Muscle layer of duodenum (tissue), 2 donors: Measurements from ENCODE around the gene FUZ.

Source experiments
- H3K27ac ChIP-seq: one replicate; pipeline ENCODE4 v1.7.0; 2013; ENCODE audit warnings: mild to moderate bottlenecking, low read length
- H3K27me3 ChIP-seq: one replicate; pipeline ENCODE4 v1.7.0; 2013; ENCODE audit warnings: low read depth, mild to moderate bottlenecking, control low read depth, low read length
- H3K36me3 ChIP-seq, 2 donors: one replicate each; pipeline ENCODE4 v1.7.0; 2013; ENCODE audit warnings: low read length in 2 of 2, control low read depth in 1 of 2, mild to moderate bottlenecking in 1 of 2; ENCODE audit not compliant: insufficient read depth in 2 of 2, control insufficient read depth in 1 of 2
- H3K4me1 ChIP-seq, 2 donors: one replicate each; pipeline ENCODE4 v1.7.0; 2013; ENCODE audit warnings: low read length in 2 of 2, mild to moderate bottlenecking in 2 of 2, control low read depth in 1 of 2, moderate library complexity in 1 of 2; ENCODE audit not compliant: insufficient read depth in 2 of 2, control insufficient read depth in 1 of 2
- H3K4me3 ChIP-seq, 2 donors: one replicate each; pipeline ENCODE4 v1.7.0; 2013; ENCODE audit warnings: low read length in 2 of 2, low read depth in 1 of 2, mild to moderate bottlenecking in 1 of 2
- H3K9me3 ChIP-seq, 2 donors: one replicate each; pipeline ENCODE4 v1.7.0; 2013; ENCODE audit warnings: low read length in 2 of 2, control low read depth in 1 of 2, mild to moderate bottlenecking in 1 of 2; ENCODE audit not compliant: control insufficient read depth in 1 of 2
- donor health status: healthy.

FUZ gene

DNA sequence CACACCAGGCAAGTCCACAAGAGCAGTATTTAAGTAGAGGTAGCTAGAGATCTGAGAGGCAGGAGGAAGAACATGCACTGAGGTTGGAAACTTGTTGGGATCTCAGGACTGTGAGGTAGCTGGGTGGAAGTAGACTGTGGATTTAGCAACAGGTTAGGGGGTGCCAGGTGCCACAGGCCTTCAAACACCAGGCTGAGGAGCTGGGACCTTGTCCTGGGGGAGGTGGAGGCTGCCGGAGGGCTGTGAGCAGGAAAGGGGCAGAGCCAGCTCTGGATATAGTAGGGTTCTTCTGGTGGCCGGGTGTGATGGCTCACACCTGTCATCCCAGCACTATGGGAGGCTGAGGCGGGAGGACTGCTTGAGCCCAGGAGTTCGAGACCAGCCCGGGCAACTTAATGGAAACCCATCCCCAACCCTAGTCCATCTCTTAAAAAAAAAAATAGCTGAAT is 3.1 kb downstream of the FUZ start:
- H3K36me3 ChIP-seq: peaks cover 0 to 11% of the 10 kb centered on the region in 2 donors
- peak overlapping the region; percentile 59 to 87 for H3K4me3 ChIP-seq
- H3K27me3 ChIP-seq: no peaks in the 10 kb centered on the region
- peaks cover 0 to 25% of the 10 kb centered on the region in 2 donors for H3K4me1 ChIP-seq
- peak overlapping the region; percentile 29 for H3K27ac ChIP-seq
- no peaks in the 10 kb centered on the region for H3K9me3 ChIP-seq

DNA sequence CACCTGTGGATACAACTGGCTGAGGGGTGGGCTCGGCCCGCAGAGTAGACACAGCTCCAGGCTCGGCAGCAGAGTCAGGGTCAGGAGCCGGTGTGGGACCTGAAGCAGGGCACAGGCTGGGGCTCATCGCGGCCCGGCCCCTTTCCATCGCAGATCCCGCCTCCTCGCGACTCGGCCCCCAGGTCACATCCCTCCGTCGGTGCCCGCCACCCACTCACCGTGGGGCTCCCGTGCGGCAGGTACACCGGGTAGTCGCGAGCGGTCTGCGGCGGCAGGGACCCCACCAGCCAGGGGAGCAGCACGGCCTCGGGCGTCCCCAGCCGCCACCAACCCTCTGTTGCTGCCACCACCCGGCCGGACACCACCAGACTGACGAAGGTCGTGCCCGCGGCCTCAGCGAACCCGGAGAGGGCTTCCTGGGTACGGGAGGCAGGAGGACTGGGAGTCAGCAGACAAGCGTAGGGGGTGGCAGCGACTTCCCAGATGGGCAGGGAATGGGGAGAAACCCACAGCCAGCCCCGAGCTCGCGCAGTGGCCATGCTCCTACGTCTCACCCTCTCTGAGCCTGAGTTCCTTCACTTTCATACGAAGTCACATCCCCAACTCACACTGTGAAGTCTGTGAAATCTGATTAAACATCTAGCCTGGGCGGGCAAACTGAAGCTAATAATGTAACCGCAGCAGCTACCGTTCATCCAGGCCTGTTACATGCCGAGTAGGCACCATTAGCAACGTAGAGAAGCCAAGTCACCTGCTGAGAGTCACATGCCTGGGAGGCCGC is 3.7 kb downstream of the FUZ start:
- Histone ChIP-seq H3K27me3 (no peaks in the 10 kb centered on the region), H3K4me3 (peak overlapping the region; percentile 59 to 87), H3K9me3 (no peaks in the 10 kb centered on the region), H3K27ac (peak overlapping the region; percentile 29), H3K36me3 (peaks cover 0 to 11% of the 10 kb centered on the region in 2 donors), H3K4me1 (peaks cover 0 to 25% of the 10 kb centered on the region in 2 donors)

DNA sequence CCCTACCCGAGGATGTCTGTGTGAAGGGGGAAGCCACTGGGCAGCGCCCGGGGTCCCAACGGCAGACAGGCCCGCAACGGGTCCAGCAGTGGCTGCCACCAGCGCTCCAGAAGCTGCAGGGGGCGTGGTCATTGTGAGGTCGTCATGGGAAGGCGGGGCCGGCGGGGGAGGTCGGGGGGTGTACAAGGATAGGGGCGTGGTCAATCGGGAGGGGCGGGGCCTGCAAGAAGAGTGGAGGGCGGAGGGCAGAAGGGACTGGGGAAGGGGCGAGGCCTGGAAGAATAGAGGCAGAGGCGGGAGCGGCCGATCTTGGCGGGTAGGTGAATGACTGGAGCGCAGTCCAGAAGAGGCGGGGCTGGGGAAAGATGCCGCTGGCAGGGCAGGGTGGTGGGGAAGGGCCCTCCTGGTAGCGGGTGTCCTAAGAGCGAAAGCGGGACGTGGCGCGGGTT is 4.4 kb downstream of the FUZ start:
- Histone ChIP-seq H3K9me3 (no peaks in the 10 kb centered on the region), H3K4me1 (peaks cover 0 to 19% of the 10 kb centered on the region in 2 donors), H3K27ac (no peak overlapping the region), H3K4me3 (peak overlapping the region; percentile 59 to 87), H3K27me3 (no peaks in the 10 kb centered on the region), H3K36me3 (peaks cover under 1 to 13% of the 10 kb centered on the region in 2 donors)

DNA sequence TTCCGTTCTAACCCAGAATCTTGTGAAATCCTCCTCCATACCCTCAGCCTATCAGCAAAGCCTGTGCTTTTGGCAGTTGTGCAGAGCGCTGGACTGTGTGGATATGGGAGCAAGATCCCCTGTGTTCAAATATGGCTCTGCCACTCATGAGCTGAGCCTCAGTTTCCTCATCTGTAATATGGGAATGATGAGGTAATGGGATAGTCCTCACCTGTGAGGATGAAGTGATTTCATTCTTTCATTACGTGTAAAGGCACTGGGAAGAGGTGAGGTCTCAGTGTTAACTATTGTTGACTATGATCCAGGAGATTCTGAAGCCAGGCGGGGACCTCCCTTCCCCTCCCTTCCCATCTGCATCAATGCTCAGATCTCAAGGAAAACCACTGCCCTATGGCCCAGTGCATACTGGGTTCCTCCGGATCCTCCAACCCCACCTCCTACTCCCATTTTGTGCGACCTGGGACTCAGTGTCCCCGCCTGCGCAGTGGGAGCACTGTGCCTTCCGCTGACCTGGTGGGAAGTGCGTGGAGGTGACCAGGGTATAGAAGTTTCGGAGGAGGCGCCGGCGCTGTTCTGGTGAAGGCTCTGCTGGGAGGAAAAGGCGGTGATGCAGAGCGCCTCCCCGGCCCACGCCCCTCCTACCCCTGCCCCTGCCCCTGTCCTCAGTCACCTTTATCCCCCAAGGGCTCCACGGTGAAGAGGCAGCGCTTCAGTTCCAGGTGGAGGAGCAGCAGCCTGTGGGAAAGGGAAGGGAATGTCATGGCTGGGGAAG is 5.0 kb downstream of the FUZ start:
- H3K4me3 ChIP-seq: peak overlapping the region in 1 of 2 donors; percentile 87
- peaks cover 0 to 19% of the 10 kb centered on the region in 2 donors for H3K4me1 ChIP-seq
- H3K27ac ChIP-seq: no peak overlapping the region
- H3K27me3 ChIP-seq: no peaks in the 10 kb centered on the region
- peaks cover 7 to 20% of the 10 kb centered on the region in 2 donors for H3K36me3 ChIP-seq
- no peaks in the 10 kb centered on the region for H3K9me3 ChIP-seq

DNA sequence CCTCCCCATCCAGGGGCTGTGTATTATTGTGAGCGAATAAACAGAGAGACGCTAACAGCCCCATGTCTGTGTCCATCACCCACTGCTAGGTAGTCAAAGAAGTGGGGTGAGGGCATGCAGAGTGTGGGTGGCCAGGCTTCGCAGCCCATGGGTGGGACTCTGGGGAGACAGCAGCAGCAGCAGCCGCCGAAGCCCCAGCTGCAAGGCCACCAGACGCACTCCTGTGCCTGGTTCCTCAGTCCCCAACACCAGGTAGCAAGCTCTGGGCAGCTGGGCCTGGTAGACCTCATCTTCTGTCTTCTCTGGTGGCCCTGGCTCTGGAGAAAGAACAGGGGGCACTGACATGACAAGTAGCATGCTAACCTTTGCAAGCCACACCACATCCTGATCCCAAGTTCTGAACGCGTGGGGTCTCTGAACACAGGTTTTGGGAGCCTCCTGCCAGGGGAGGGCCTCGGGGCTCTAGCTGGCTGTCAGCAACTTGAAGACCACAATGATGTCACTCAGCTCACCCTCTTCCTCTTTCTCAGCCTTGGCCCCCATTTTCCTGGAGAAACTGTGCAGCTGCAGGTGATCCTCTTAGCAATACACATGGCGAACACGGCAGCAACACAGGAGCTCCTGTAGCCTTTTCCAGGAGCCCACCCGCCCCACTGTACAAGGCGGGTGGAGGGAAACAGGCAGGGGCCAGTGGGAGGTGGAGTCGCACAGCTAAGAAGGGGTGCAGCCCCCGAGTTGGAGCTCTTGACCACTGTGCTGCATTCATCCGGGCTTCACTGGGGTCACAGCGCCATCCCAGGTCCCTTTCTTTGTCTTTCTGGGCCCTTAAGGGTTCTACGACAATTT is 5.8 kb downstream of the FUZ start:
- Histone ChIP-seq H3K36me3 (peaks cover 9 to 25% of the 10 kb centered on the region in 2 donors), H3K4me3 (no peak overlapping the region), H3K9me3 (no peaks in the 10 kb centered on the region), H3K27ac (no peak overlapping the region), H3K4me1 (peaks cover 0 to 14% of the 10 kb centered on the region in 2 donors), H3K27me3 (no peaks in the 10 kb centered on the region)

GRCh38 chr19:49806620-49806959 is 6.5 kb downstream of the FUZ start:
- Histone ChIP-seq H3K9me3 (no peaks in the 10 kb centered on the region), H3K27ac (no peak overlapping the region), H3K36me3 (peaks cover 9 to 30% of the 10 kb centered on the region in 2 donors), H3K4me1 (peaks cover 0 to 18% of the 10 kb centered on the region in 2 donors), H3K27me3 (no peaks in the 10 kb centered on the region), H3K4me3 (no peak overlapping the region)

GRCh38 chr19:49805822-49806619 is 7.1 kb downstream of the FUZ start:
- Histone ChIP-seq H3K27me3 (no peaks in the 10 kb centered on the region), H3K4me3 (no peak overlapping the region), H3K4me1 (peaks cover 0 to 19% of the 10 kb centered on the region in 2 donors), H3K9me3 (no peaks in the 10 kb centered on the region), H3K36me3 (peaks cover 9 to 33% of the 10 kb centered on the region in 2 donors), H3K27ac (no peak overlapping the region)

DNA sequence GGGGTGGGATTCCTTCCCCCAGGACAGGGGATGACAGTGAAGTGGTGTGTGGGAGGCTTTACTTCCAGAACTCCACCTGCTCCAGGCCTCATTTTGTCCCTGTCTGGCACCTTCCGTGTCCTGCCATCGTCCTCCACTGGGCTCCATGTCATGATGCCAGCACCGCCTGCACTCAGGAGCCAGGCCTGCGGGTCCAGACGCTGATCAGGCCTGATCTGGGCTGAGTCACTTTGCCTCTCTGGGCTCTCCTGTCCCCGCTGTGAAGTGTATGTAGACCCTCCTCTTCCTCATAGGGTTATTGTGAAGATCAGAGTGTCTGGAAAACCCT is 9.6 kb downstream of the FUZ start:
- no peak overlapping the region for H3K4me3 ChIP-seq
- no peaks in the 10 kb centered on the region for H3K9me3 ChIP-seq
- peaks cover 17 to 58% of the 10 kb centered on the region in 2 donors for H3K36me3 ChIP-seq
- H3K27me3 ChIP-seq: no peaks in the 10 kb centered on the region
- no peak overlapping the region for H3K27ac ChIP-seq
- H3K4me1 ChIP-seq: peaks cover 0 to 18% of the 10 kb centered on the region in 2 donors

DNA sequence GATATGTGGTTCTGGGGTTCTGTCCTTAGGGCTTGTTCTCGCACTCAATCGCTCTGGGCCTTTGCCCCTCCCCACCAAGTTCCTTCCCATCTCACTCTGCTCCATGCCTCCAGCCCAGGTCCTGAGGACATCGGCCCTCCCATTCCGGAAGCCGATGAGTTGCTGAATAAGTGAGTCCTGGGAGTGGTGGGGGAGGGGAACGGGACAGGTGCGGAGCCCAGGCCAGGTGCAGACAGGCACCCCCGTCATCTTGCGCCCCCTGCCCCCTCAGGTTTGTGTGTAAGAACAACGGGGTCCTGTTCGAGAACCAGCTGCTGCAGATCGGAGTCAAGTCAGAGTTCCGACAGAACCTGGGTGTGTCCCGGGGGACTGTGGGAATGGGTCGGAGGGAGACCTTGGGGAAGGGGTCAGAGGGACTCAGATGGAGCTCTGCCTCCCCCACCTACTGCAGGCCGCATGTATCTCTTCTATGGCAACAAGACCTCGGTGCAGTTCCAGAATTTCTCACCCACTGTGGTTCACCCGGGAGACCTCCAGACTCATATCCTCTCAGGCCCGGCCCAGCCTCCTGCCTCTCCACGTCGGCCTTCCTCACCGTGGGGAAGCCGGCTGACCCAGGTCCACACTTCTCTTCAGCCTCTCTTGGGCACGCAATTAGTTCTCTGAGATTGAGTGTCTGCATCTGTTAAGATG is 10.1 kb downstream of the FUZ start:
- Histone ChIP-seq H3K27ac (no peak overlapping the region), H3K4me1 (peaks cover 0 to 13% of the 10 kb centered on the region in 2 donors), H3K9me3 (no peaks in the 10 kb centered on the region), H3K36me3 (peaks cover 22 to 63% of the 10 kb centered on the region in 2 donors), H3K4me3 (peak overlapping the region in 1 of 2 donors; percentile 63), H3K27me3 (no peaks in the 10 kb centered on the region)
